Lower leg skin (tissue), 4 donors: ENCODE measurements around the gene ARHGDIG. TPM values are rescaled to one million over a fixed set of nuclear protein-coding genes. Genes with fewer than 3 reads are reported as not detected.
"Not testable (repeated sequence)": the region's sequence is repeated elsewhere in the genome, so short reads cannot be mapped to it uniquely, and the experiment has no call there.

Experiments
- DNase-seq, 2 donors: peaks; one replicate each; pipeline ENCODE4 v3.0.0-alpha.2; 2019; ENCODE audit warnings: low spot score in 2 of 2
- H3K4me3 ChIP-seq: fragments of 200-600 bp; sonication (generic); 2 replicates; pipeline ENCODE4 v1.5.1; 2017; ENCODE audit warnings: mild to moderate bottlenecking, low read depth; ENCODE audit not compliant: poor library complexity, severe bottlenecking
- POLR2A ChIP-seq, 2 donors: fragments of 450-650 bp; IDR thresholded peaks; one replicate each; pipeline ENCODE4 v1.6.1; 2016 to 2017; ENCODE audit warnings: antibody characterized with exemption in 2 of 2, mild to moderate bottlenecking in 1 of 2, moderate library complexity in 1 of 2
- WGBS, 2 donors: methylation state at CpG; one replicate each; pipeline ENCODE4 v1.1.5; 2018; 5-methylcytosine and 5-hydroxymethylcytosine counted together
- intact Hi-C: fragments of 100-400 bp; cut with DNase I; formaldehyde crosslinking; loops from one replicate; pipeline ENCODE4 v1.15.0; 2023; ENCODE audit warnings: low total_unique reads
- total RNA-seq, 4 donors: library from RNA; depleted of rRNA; stranded (reverse); fragments of >200 nt; gene quantifications; one replicate each; pipeline ENCODE4 v1.1.0, GENCODE V29; 2016
- TF ChIP-seq, protein P1 (sequence below), 3 donors: fragments of 450-650 bp; IDR thresholded peaks; one replicate each; pipeline ENCODE4 v1.5.1; 2016; ENCODE audit warnings: antibody characterized with exemption in 3 of 3, mild to moderate bottlenecking in 3 of 3, moderate library complexity in 2 of 3

ARHGDIG gene
- total RNA-seq, 4 donors from 2014 or later, result not detected

DNA sequence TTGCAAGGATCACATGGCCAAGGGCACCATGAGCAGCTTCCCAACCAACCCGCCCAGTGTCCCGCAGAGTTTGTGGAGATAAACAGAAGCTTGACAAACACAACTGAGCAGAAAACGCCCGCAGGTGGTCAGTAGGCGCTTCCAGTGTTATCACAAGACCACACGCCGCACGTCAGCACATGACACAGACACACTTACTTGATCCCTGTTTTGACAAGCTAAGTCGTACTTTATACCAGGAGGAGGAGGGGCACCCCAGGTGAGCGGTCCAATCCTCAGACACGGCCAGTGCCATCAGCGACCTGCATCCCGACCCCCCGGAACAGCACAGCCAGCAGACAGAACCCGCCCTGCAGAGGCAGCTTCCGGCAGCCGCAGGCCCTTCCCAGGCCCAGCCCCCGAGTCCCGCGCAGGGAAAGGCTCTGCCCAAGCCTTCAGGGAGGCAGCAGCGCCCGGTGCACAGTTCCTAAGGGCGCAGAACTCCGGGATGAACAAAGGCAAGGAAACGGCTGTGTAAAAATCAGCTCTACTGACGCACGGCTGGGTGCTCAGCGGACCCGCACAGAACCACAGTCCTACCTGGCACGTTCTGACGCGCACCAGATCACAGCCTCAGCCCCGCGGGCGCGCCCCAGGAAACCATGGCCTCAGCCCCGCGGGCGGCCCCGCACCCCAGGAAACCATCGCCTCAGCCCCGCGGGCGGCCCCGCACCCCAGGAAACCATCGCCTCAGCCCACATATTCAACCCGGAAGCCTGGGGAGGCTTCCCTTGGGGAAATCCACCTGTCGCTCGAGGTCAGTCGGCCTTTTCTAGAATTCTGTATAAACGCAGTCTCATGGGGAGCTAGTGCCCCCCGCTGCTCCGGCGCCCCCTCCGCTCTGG, 44.3 kb downstream of the ARHGDIG start:
- DNase-seq, result peak in 1 of 2 donors; percentile 26
- 52 to 81% methylated on average over 35 to 55 of the region's 55 CpGs for WGBS, 2 donors
- H3K4me3 ChIP-seq, result no peak overlapping the region
- TF ChIP-seq, protein P1, sequence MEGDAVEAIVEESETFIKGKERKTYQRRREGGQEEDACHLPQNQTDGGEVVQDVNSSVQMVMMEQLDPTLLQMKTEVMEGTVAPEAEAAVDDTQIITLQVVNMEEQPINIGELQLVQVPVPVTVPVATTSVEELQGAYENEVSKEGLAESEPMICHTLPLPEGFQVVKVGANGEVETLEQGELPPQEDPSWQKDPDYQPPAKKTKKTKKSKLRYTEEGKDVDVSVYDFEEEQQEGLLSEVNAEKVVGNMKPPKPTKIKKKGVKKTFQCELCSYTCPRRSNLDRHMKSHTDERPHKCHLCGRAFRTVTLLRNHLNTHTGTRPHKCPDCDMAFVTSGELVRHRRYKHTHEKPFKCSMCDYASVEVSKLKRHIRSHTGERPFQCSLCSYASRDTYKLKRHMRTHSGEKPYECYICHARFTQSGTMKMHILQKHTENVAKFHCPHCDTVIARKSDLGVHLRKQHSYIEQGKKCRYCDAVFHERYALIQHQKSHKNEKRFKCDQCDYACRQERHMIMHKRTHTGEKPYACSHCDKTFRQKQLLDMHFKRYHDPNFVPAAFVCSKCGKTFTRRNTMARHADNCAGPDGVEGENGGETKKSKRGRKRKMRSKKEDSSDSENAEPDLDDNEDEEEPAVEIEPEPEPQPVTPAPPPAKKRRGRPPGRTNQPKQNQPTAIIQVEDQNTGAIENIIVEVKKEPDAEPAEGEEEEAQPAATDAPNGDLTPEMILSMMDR (IDR thresholded peaks at IDR 0.05), result no peak
- TF ChIP-seq POLR2A (IDR thresholded peaks at IDR 0.05), result no peak
- intact Hi-C loops, result no loop called here

DNA sequence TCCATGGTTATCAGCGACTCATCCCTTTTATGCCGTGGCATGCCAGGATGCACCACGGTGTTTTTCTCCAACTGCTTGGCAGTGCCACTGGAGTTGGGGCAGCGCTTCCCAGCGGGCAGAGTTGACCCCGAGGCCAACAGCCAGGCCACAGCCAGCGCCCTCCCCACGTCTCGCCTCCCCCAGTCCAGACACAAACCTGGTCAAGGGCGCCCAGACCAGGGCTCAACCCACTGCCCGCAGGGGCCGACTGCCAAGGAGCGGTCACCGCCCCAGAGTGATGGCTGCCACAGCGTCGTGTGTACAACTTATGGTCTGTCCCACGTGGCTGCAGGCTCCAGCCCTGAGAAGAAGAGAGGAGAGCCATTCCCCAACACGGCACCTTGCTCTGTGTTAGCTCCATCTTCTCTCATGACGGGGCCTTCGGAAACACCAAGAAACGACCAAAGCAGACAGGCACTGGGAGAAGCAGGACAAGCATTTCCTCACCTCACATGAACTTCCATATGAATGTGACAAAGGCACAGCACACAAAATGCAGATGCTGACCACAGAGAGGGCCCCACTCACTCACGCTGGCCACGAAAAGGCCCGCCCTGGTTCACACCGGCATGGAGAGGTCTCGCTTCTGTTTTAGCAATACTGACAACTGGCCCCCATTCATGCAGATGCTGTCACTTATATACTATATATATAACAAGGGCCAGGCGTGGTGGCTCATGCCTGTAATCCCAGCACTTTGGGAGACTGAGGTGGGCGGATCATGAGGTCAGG, 45.2 kb downstream of the ARHGDIG start:
- 85 to 89% methylated on average over 26 to 28 of the region's 28 CpGs for WGBS, 2 donors
- H3K4me3 ChIP-seq, result no peak overlapping the region
- TF ChIP-seq POLR2A (IDR thresholded peaks at IDR 0.05), result no peak
- TF ChIP-seq, protein P1 (IDR thresholded peaks at IDR 0.05), result no peak

DNA sequence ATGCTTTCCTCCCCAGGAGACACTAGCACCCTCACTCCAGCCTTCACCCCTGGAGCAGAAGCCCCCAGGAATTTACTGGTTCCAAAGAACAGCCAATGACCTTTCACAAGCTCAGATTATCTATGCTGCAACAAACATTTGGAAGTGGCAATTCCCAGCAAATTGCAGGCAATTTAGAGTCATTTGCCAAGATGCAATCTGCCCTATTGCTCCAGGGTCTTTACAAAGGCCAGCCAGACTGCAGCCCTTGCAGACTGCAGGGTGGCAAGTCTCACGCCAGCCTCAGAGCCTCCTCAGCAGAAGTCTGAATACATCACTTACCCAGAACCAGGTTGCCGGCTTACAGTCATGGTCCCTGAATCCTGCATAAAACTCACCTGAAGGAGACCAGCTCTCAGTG, 50.4 kb downstream of the ARHGDIG start:
- DNase-seq, result no peak
- 78 to 79% methylated on average over 2 of the region's 2 CpGs for WGBS, 2 donors
- TF ChIP-seq POLR2A (IDR thresholded peaks at IDR 0.05), result no peak
- TF ChIP-seq, protein P1 (IDR thresholded peaks at IDR 0.05), result no peak
- intact Hi-C loops, result no loop called here
- H3K4me3 ChIP-seq, result no peak overlapping the region

More for the DNA sequence above, 45.2 kb downstream of the ARHGDIG start:
- DNase-seq, result no peak
- intact Hi-C loops, result no loop called here

DNA sequence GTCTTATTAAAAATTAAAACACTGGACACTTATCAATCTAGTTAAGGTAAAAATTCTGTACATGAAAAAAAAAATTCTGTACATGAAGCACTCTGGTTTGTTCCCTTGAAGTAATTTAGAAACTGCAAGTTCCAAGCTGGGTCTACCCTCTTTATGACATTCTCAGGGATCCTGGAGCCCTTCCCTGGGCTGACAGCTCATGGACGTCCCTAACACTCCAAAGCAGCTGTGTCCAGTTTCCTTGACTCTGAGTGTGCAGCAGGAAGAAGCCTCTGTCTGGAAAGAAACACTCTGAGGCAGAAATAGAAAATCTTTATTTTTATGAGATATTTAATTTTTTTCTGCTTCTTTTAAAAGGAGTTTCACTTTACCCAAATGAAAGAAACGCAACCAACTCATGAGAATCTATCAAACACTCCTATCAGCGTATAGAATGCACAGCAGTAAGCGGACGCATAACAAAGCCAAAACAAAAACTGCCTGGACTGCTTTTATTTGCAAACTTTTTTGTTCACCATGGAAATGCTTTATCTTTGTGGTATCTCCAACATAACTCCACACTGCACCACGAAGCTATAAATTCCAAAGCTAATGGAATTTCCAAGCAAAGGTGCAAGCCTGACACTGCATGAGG, 50.9 kb downstream of the ARHGDIG start:
- H3K4me3 ChIP-seq, intact Hi-C loops, DNase-seq: not testable (repeated sequence)
- 58 to 67% methylated on average over 6 of the region's 6 CpGs for WGBS, 2 donors

Other genes with a start within 250 kb of the ARHGDIG start
- gene POLR3K, start 227.0 kb upstream of the ARHGDIG start, total RNA-seq, result 1 to 10 TPM; 1.1 to 6.0 (median 3.0) TPM
- gene SNRNP25, start 226.8 kb upstream of the ARHGDIG start, total RNA-seq, result 10 to 100 TPM in 3 of 4 donors, 1 to 10 TPM in 1; 6.3 to 12.0 (median 10.4) TPM
- gene RHBDF1, start 208.0 kb upstream of the ARHGDIG start, total RNA-seq, result 10 to 100 TPM; 38.6 to 45.9 (median 43.6) TPM
- 10 to 100 TPM; 46.8 to 84.8 (median 61.0) TPM for gene MPG, start 202.4 kb upstream of the ARHGDIG start, total RNA-seq
- 10 to 100 TPM; 20.3 to 33.9 (median 23.6) TPM for gene NPRL3, start 141.9 kb upstream of the ARHGDIG start, total RNA-seq
- not detected for gene HBZ, start 127.9 kb upstream of the ARHGDIG start, total RNA-seq
- gene HBM, start 114.6 kb upstream of the ARHGDIG start, total RNA-seq, result not detected
- gene HBA2, start 107.7 kb upstream of the ARHGDIG start, total RNA-seq, result 100 to 1,000 TPM in 1 of 4 donors, 10 to 100 TPM in 2, 1 to 10 TPM in 1; 1.3 to 348 (median 64.4) TPM
- 100 to 1,000 TPM in 2 of 4 donors, 10 to 100 TPM in 1, 1 to 10 TPM in 1; 2.5 to 474 (median 180) TPM for gene HBA1, start 103.9 kb upstream of the ARHGDIG start, total RNA-seq
- gene HBQ1, start 100.1 kb upstream of the ARHGDIG start, total RNA-seq, result 1 to 10 TPM in 1 of 4 donors, not detected in 3; 1.7 TPM
- 100 to 1,000 TPM in 1 of 4 donors, 10 to 100 TPM in 3; 38.4 to 111 (median 43.5) TPM for gene LUC7L, start 51.1 kb upstream of the ARHGDIG start, total RNA-seq
- gene FAM234A, start 45.8 kb upstream of the ARHGDIG start, total RNA-seq, result 100 to 1,000 TPM in 3 of 4 donors, 10 to 100 TPM in 1; 61.4 to 123 (median 110) TPM
- gene RGS11, start 4.6 kb upstream of the ARHGDIG start, total RNA-seq, result 1 to 10 TPM in 2 of 4 donors, under 1 TPM in 2; 0.08 to 2.7 (median 1.6) TPM
- gene PDIA2, start 2.6 kb downstream of the ARHGDIG start, total RNA-seq, result under 1 TPM in 3 of 4 donors, not detected in 1; 0.12 to 0.45 (median 0.23) TPM
- 10 to 100 TPM; 37.9 to 45.7 (median 40.6) TPM for gene AXIN1, start 72.1 kb downstream of the ARHGDIG start, total RNA-seq
- 10 to 100 TPM; 55.1 to 70.8 (median 61.6) TPM for gene MRPL28, start 89.9 kb downstream of the ARHGDIG start, total RNA-seq
- gene PGAP6, start 101.4 kb downstream of the ARHGDIG start, total RNA-seq, result 10 to 100 TPM; 13.8 to 30.0 (median 19.4) TPM
- gene NME4, start 116.6 kb downstream of the ARHGDIG start, total RNA-seq, result 10 to 100 TPM; 15.4 to 29.8 (median 19.5) TPM
- 10 to 100 TPM; 14.0 to 21.0 (median 18.8) TPM for gene DECR2, start 121.3 kb downstream of the ARHGDIG start, total RNA-seq
- gene RAB11FIP3, start 145.1 kb downstream of the ARHGDIG start, total RNA-seq, result 10 to 100 TPM; 22.1 to 66.3 (median 27.7) TPM
- 10 to 100 TPM; 80.8 to 95.5 (median 84.6) TPM for gene CAPN15, start 247.1 kb downstream of the ARHGDIG start, total RNA-seq